Hepatocyte (in vitro differentiated cells): ENCODE results near the gene ADORA1. TPM values are rescaled to one million over a fixed set of nuclear protein-coding genes. Genes with fewer than 3 reads are reported as not detected.

Source experiments
- DNase-seq: peaks from one replicate; pipeline ENCODE4 v3.0.0-alpha.2; 2016; ENCODE audit warnings: low spot score
- H2AFZ ChIP-seq: fragments of 200-600 bp; sonication (generic); 2 replicates; pipeline ENCODE4 v1.6.0; 2016; ENCODE audit warnings: antibody characterized with exemption, mild to moderate bottlenecking
- H3K27ac ChIP-seq: fragments of 200-600 bp; sonication (generic); 2 replicates; pipeline ENCODE4 v1.5.1; 2016; ENCODE audit warnings: mild to moderate bottlenecking
- H3K27me3 ChIP-seq: fragments of 200-600 bp; sonication (generic); 2 replicates; pipeline ENCODE4 v1.6.1; 2016
- H3K36me3 ChIP-seq: fragments of 200-600 bp; sonication (generic); replicated peaks from 2 replicates; pipeline ENCODE4 v1.5.1; 2016; ENCODE audit warnings: low read depth; ENCODE audit not compliant: insufficient read depth
- H3K4me1 ChIP-seq: fragments of 200-600 bp; sonication (generic); 2 replicates; pipeline ENCODE4 v1.5.1; 2016; ENCODE audit warnings: mild to moderate bottlenecking, moderate library complexity; ENCODE audit not compliant: insufficient read depth
- H3K4me2 ChIP-seq: fragments of 200-600 bp; sonication (generic); 2 replicates; pipeline ENCODE4 v1.6.0; 2016
- H3K4me3 ChIP-seq: fragments of 200-600 bp; sonication (generic); 2 replicates; pipeline ENCODE4 v1.5.1; 2016; ENCODE audit warnings: mild to moderate bottlenecking
- H3K79me2 ChIP-seq: fragments of 200-600 bp; sonication (generic); 2 replicates; pipeline ENCODE4 v1.6.0; 2017; ENCODE audit warnings: mild to moderate bottlenecking
- H3K9me2 ChIP-seq: fragments of 200-600 bp; sonication (generic); replicated peaks from 2 replicates; pipeline ENCODE4 v1.6.0; 2017; ENCODE audit warnings: mild to moderate bottlenecking; ENCODE audit not compliant: insufficient read depth
- H3K9me3 ChIP-seq: fragments of 200-600 bp; sonication (generic); 2 replicates; pipeline ENCODE4 v1.5.1; 2016; ENCODE audit warnings: low read depth, mild to moderate bottlenecking
- H4K20me1 ChIP-seq: fragments of 200-600 bp; sonication (generic); 2 replicates; pipeline ENCODE4 v1.6.0; 2016; ENCODE audit warnings: mild to moderate bottlenecking; ENCODE audit not compliant: insufficient read depth, poor library complexity, severe bottlenecking
- CTCF ChIP-seq: fragments of 200-600 bp; sonication (generic); IDR thresholded peaks from 2 replicates; pipeline ENCODE4 v1.5.1; 2016; ENCODE audit warnings: antibody characterized with exemption, mild to moderate bottlenecking; ENCODE audit not compliant: poor library complexity
- EZH2 ChIP-seq: fragments of 200-600 bp; sonication (generic); IDR thresholded peaks from 2 replicates; pipeline ENCODE4 v1.6.1; 2016; ENCODE audit warnings: antibody characterized with exemption, mild to moderate bottlenecking, borderline replicate concordance
- EZH2phosphoT487 ChIP-seq: fragments of 200-600 bp; sonication (generic); IDR thresholded peaks from one replicate; pipeline ENCODE4 v1.6.1; 2018; ENCODE audit warnings: antibody characterized with exemption, mild to moderate bottlenecking, low read depth, moderate library complexity; ENCODE audit not compliant: unreplicated experiment, severe bottlenecking
- WGBS: methylation state at CpG from one replicate; pipeline ENCODE4 v1.1.6; 2016; ENCODE audit warnings: low lambda C conversion rate; ENCODE audit errors: missing lambda C conversion rate; 5-methylcytosine and 5-hydroxymethylcytosine counted together
- polyA plus RNA-seq: library from polyadenylated mRNA; unstranded; fragments of >200 nt; fragmentation: Nextera tagmentation; extraction: Ambion mirVana; gene quantifications from 2 replicates; pipeline ENCODE4 v1.2.1, GENCODE V29; 2016
- total RNA-seq: library from RNA; depleted of rRNA; stranded (reverse); fragments of >200 nt; gene quantifications from 2 replicates; pipeline ENCODE4 v1.2.3, GENCODE V29; 2014

ADORA1 gene
- total and polyA plus RNA-seq, 2 experiments from 2014 or later, result 2.0 to 2.3 TPM

- no peak overlapping the region for H3K4me3 ChIP-seq
- TF ChIP-seq EZH2phosphoT487 (no peak), CTCF (no peak), EZH2 (no peak)
- no peaks in the 10 kb centered on the region for H3K79me2 ChIP-seq
- no peak overlapping the region for H3K4me2 ChIP-seq
- H3K9me3 ChIP-seq, result no peaks in the 10 kb centered on the region
- peaks cover 13% of the 10 kb centered on the region for H3K4me1 ChIP-seq
- no peak for DNase-seq
- H3K36me3 ChIP-seq, result no peaks in the 10 kb centered on the region
- 89% methylated on average over 3 of the region's 3 CpGs for WGBS
- H3K9me2 ChIP-seq, result no peaks in the 10 kb centered on the region
- no peaks in the 10 kb centered on the region for H3K27me3 ChIP-seq
- no peaks in the 10 kb centered on the region for H4K20me1 ChIP-seq
- no peak overlapping the region for H2AFZ ChIP-seq
- no peak overlapping the region for H3K27ac ChIP-seq
These were observed 71.5 kb downstream of the ADORA1 start for GRCh38 chr1:203199002-203199401.

- 88% methylated on average over 6 of the region's 6 CpGs for WGBS
- Histone ChIP-seq H3K36me3 (no peaks in the 10 kb centered on the region), H3K27ac (peak overlapping the region; percentile 79), H3K9me3 (no peaks in the 10 kb centered on the region), H2AFZ (no peak overlapping the region), H3K4me2 (no peak overlapping the region), H3K27me3 (no peaks in the 10 kb centered on the region), H4K20me1 (no peaks in the 10 kb centered on the region), H3K4me1 (peaks cover 13% of the 10 kb centered on the region), H3K4me3 (no peak overlapping the region), H3K9me2 (no peaks in the 10 kb centered on the region), H3K79me2 (no peaks in the 10 kb centered on the region)
- no peak for DNase-seq
- TF ChIP-seq EZH2phosphoT487 (no peak), CTCF (no peak), EZH2 (no peak)
These were observed 71.9 kb downstream of the ADORA1 start for GRCh38 chr1:203199481-203199815.

GRCh38 chr1:203199816-203200571 lies 72.5 kb downstream of the ADORA1 start:
- Histone ChIP-seq H3K27ac (peak overlapping the region; percentile 79), H3K9me2 (no peaks in the 10 kb centered on the region), H3K4me2 (peak overlapping the region; percentile 41), H2AFZ (no peak overlapping the region), H3K79me2 (no peaks in the 10 kb centered on the region), H3K4me1 (peaks cover 13% of the 10 kb centered on the region), H3K36me3 (no peaks in the 10 kb centered on the region), H3K4me3 (no peak overlapping the region), H3K27me3 (no peaks in the 10 kb centered on the region), H3K9me3 (no peaks in the 10 kb centered on the region), H4K20me1 (no peaks in the 10 kb centered on the region)
- TF ChIP-seq EZH2 (no peak), EZH2phosphoT487 (no peak), CTCF (no peak)
- no peak for DNase-seq
- 65% methylated on average over 8 of the region's 8 CpGs for WGBS

- WGBS, result 73% methylated on average over 1 of the region's 1 CpG
- no peak for DNase-seq
- Histone ChIP-seq H2AFZ (no peak overlapping the region), H3K27ac (peak overlapping the region; percentile 79), H4K20me1 (no peaks in the 10 kb centered on the region), H3K4me3 (no peak overlapping the region), H3K79me2 (no peaks in the 10 kb centered on the region), H3K27me3 (no peaks in the 10 kb centered on the region), H3K9me3 (no peaks in the 10 kb centered on the region), H3K36me3 (no peaks in the 10 kb centered on the region), H3K4me2 (peak overlapping the region; percentile 41), H3K4me1 (peaks cover 13% of the 10 kb centered on the region), H3K9me2 (no peaks in the 10 kb centered on the region)
- no peak for TF ChIP-seq EZH2phosphoT487
- TF ChIP-seq CTCF, result no peak
- no peak for TF ChIP-seq EZH2
These were observed 73.4 kb downstream of the ADORA1 start for GRCh38 chr1:203200916-203201315.
